Gastroesophageal sphincter (tissue), 4 donors: Measurements from ENCODE around the gene KMT2D. TPM values are rescaled to one million over a fixed set of nuclear protein-coding genes. Genes with fewer than 3 reads are reported as not detected.

Experiments
- ATAC-seq: fragments of 150-250 bp; one replicate; pipeline ENCODE4 v1.9.1; 2016; ENCODE audit warnings: mild to moderate bottlenecking, moderate library complexity
- H3K27ac ChIP-seq, 4 donors: fragments of 200-600 bp; sonication (generic) in 3 of 4; 1 replicate in 3 of 4; 2 replicates in 1 of 4; pipeline ENCODE4 v1.5.1; 2016 to 2019
- H3K27me3 ChIP-seq: fragments of 200-600 bp; sonication (generic); one replicate; pipeline ENCODE4 v1.5.1; 2019
- H3K36me3 ChIP-seq, 2 donors: fragments of 200-600 bp; sonication (generic); one replicate each; pipeline ENCODE4 v1.5.1; 2019; ENCODE audit warnings: control low read depth in 1 of 2
- H3K4me1 ChIP-seq, 3 donors: fragments of 200-600 bp; sonication (generic); 1 replicate in 2 of 3; 2 replicates in 1 of 3; pipeline ENCODE4 v1.5.1; 2016 to 2019; ENCODE audit warnings: control low read depth in 2 of 3
- H3K4me3 ChIP-seq, 2 donors: fragments of 200-600 bp; sonication (generic); one replicate each; pipeline ENCODE4 v1.5.1; 2019; ENCODE audit warnings: mild to moderate bottlenecking in 1 of 2, moderate library complexity in 1 of 2
- H3K9me3 ChIP-seq, 3 donors: fragments of 200-600 bp; sonication (generic); one replicate each; pipeline ENCODE4 v1.5.1; 2017 to 2019; ENCODE audit warnings: control low read depth in 2 of 3
- EP300 ChIP-seq: sonication (generic); formaldehyde crosslinking; IDR thresholded peaks from one replicate; pipeline ENCODE4 v1.6.1; 2017; ENCODE audit warnings: antibody characterized with exemption, mild to moderate bottlenecking
- POLR2A ChIP-seq, 2 donors: fragments of 450-650 bp; IDR thresholded peaks; one replicate each; pipeline ENCODE4 v1.6.1; 2017; ENCODE audit warnings: antibody characterized with exemption in 2 of 2, mild to moderate bottlenecking in 2 of 2, moderate library complexity in 1 of 2
- POLR2AphosphoS5 ChIP-seq: sonication (generic); formaldehyde crosslinking; IDR thresholded peaks from one replicate; pipeline ENCODE4 v1.6.1; 2017; ENCODE audit warnings: antibody characterized with exemption
- WGBS, 2 donors: methylation state at CpG; one replicate each; pipeline ENCODE4 v1.1.5; 2018; ENCODE audit warnings: low coverage in 1 of 2; 5-methylcytosine and 5-hydroxymethylcytosine counted together
- total RNA-seq, 4 donors: library from RNA; depleted of rRNA; stranded (reverse); fragments of >200 nt; gene quantifications; one replicate each; pipeline ENCODE4 v1.1.0, GENCODE V29; 2016
- TF ChIP-seq, protein P1 (sequence below), 4 experiments: fragments of 200-600 bp in 2 of 4; fragments of 450-650 bp in 2 of 4; sonication (generic) in 1 of 4; IDR thresholded peaks; one replicate each; pipeline ENCODE4 v1.5.1; 2017 to 2019; ENCODE audit warnings: antibody characterized with exemption in 4 of 4, mild to moderate bottlenecking in 2 of 4, moderate library complexity in 2 of 4

Gene KMT2D
- total RNA-seq, 4 donors from 2014 or later = 23.6 to 75.0 (median 53.8) TPM

DNA sequence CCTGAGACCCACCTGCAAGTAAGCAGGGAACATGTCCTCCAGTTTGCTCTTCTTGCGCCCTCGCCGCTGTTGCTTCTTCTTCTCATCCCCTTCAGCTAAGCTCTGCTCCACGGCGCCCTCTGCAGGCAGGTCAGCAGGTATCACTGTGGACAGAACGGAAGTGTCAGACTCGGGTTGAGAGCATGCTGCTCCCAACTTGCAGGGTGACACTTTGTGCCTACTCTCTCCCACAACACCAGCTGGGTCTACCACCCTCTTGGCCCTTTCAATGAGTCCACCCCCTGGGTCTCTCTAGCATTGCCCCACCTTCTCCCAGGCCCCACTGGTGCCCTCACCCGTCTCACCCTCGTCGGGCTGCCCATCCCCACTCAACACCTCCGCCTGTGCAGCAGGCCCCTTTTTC is 16.7 kb downstream of the KMT2D start:
- Histone ChIP-seq H3K4me3 (no peak overlapping the region), H3K9me3 (no peaks in the 10 kb centered on the region), H3K27me3 (no peaks in the 10 kb centered on the region), H3K4me1 (no peaks in the 10 kb centered on the region), H3K36me3 (peaks cover 0 to 100% of the 10 kb centered on the region in 2 donors), H3K27ac (no peak overlapping the region)
- TF ChIP-seq, protein P1, sequence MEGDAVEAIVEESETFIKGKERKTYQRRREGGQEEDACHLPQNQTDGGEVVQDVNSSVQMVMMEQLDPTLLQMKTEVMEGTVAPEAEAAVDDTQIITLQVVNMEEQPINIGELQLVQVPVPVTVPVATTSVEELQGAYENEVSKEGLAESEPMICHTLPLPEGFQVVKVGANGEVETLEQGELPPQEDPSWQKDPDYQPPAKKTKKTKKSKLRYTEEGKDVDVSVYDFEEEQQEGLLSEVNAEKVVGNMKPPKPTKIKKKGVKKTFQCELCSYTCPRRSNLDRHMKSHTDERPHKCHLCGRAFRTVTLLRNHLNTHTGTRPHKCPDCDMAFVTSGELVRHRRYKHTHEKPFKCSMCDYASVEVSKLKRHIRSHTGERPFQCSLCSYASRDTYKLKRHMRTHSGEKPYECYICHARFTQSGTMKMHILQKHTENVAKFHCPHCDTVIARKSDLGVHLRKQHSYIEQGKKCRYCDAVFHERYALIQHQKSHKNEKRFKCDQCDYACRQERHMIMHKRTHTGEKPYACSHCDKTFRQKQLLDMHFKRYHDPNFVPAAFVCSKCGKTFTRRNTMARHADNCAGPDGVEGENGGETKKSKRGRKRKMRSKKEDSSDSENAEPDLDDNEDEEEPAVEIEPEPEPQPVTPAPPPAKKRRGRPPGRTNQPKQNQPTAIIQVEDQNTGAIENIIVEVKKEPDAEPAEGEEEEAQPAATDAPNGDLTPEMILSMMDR (IDR thresholded peaks at IDR 0.05) = peak in 3 of 4 experiments; percentile 43 to 63 (median 59)
- TF ChIP-seq POLR2A (IDR thresholded peaks at IDR 0.05) (no peak), EP300 (no peak), POLR2AphosphoS5 (no peak)
- WGBS, 2 donors = 53 to 63% methylated on average over 9 to 11 of the region's 11 CpGs
- ATAC-seq = peak; percentile 25

DNA sequence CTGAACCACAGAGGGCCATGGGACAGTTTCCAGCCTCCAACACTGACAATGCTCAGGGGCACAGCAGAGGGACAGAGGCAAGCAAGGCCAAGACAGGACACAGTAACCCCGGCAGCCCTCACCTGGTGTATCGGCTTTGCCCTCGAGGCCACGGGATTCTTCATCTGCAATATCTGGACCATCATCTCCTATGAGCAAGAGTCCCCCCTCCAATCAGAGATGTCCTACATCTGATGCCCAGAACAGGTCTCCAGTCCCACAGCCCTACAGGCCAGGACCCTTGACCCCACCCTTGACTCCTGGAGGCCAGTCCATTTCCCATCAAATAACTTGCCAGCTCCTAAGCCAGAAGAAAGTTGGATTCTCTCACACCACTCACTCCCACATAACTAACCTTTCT is 17.4 kb downstream of the KMT2D start:
- H3K9me3 ChIP-seq = no peaks in the 10 kb centered on the region
- H3K36me3 ChIP-seq = peaks cover 0 to 100% of the 10 kb centered on the region in 2 donors
- no peak overlapping the region for H3K4me3 ChIP-seq
- no peak overlapping the region for H3K27ac ChIP-seq
- ATAC-seq = no peak
- whole genome bisulfite sequencing, 2 donors = 75% methylated on average over 2 of the region's 4 CpGs; no CpG with 5 or more reads in 1 of the 2 donors
- H3K27me3 ChIP-seq = no peaks in the 10 kb centered on the region
- TF ChIP-seq, protein P1 (IDR thresholded peaks at IDR 0.05) = no peak
- TF ChIP-seq EP300 (no peak), POLR2AphosphoS5 (no peak), POLR2A (IDR thresholded peaks at IDR 0.05) (no peak)
- no peaks in the 10 kb centered on the region for H3K4me1 ChIP-seq

DNA sequence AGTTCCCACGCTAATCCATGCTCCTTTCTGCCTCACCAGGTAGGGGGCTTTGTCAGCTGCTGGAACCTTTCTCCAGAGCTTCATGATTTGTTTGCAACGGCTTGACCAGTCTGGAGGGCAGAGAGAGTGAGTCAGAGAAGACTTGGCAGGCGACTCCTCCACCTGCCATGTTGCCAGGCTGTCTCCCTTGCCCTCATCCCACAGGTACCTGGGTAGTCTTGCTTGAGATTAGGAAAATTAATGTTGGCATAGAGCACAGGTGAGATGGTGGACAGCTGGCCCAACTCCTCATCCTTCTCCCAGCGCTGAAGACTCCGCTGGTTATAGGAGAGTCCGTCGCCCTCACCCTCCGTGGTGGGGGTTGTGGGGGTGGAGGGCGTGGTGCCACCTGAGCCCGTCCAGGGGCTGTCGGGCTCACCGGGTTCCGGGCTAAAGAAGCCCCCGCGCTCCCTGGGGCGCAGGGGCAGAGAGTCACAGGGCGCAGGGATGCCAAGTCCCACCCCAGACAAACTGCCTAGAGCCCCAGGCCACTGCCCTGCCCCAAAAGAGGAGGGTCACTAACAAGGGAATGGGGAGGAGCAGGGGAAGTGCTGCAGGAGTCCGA is 18.6 kb downstream of the KMT2D start:
- peaks cover 0 to 100% of the 10 kb centered on the region in 2 donors for H3K36me3 ChIP-seq
- 67 to 100% methylated on average over 1 of the region's 18 CpGs for WGBS, 2 donors

DNA sequence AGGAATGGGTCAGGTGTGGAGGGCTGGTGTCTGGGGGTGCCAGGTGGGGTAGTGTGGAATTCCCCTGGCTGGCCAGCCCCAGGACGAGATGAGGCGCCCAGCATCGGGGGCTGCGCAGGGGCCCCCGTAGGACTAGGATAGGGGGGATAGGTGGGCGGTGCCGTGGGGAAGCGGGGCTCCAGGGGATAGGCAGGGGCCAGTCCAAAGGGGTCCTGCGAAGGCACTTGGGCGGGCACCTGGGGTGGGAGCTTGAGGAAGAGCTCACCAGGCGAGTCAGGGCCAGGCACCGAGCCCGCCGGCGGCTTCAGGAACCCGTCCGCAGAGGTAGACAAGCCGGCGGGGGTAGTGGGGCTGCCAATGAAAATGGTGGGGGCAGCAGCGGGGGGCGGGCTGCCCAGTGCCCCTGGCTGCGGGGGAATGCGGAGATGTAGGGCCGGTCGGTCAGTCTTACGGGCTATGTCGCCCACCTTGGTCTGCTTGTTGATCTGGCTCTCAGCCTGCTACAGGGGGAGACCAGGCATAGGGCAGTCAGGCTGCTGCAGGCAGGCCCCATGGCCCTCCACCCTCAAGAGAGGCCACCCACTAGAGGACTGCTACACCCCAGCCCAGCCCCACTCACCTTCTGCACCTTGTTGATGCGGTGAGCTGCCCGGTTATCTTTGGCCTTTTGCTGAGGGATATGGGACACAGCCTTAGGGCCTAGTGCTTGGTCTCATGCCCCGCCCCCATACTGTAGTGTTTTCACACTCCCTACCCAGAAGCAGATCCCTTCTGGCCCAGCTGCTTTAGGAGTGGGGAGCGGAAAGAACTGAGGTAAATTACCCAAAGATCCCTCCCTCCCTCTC is 19.3 kb downstream of the KMT2D start:
- Histone ChIP-seq H3K27ac (no peak overlapping the region), H3K4me1 (no peaks in the 10 kb centered on the region), H3K36me3 (peaks cover 0 to 99% of the 10 kb centered on the region in 2 donors), H3K9me3 (no peaks in the 10 kb centered on the region), H3K4me3 (no peak overlapping the region), H3K27me3 (no peaks in the 10 kb centered on the region)
- WGBS, 2 donors = 85% methylated on average over 4 of the region's 31 CpGs; no CpG with 5 or more reads in 1 of the 2 donors
- TF ChIP-seq EP300 = no peak
- TF ChIP-seq, protein P1 (IDR thresholded peaks at IDR 0.05) = no peak
- TF ChIP-seq POLR2A (IDR thresholded peaks at IDR 0.05) = no peak
- TF ChIP-seq POLR2AphosphoS5 = no peak
- no peak for ATAC-seq

More for the DNA sequence above, 18.6 kb downstream of the KMT2D start:
- ATAC-seq = no peak
- H3K27me3 ChIP-seq = no peaks in the 10 kb centered on the region
- TF ChIP-seq, protein P1 (IDR thresholded peaks at IDR 0.05) = no peak
- TF ChIP-seq POLR2A (IDR thresholded peaks at IDR 0.05) (no peak), EP300 (no peak), POLR2AphosphoS5 (no peak)
- no peaks in the 10 kb centered on the region for H3K9me3 ChIP-seq
- no peak overlapping the region for H3K27ac ChIP-seq
- no peaks in the 10 kb centered on the region for H3K4me1 ChIP-seq
- no peak overlapping the region for H3K4me3 ChIP-seq
